Measurements from ENCODE around the gene ZNF506.
"Not testable (repeated sequence)": the region's sequence is repeated elsewhere in the genome, so short reads cannot be mapped to it uniquely, and the experiment has no call there.

The ZNF506 gene

GRCh38 chr19:19776206-19777008 lies 45.1 kb downstream of the ZNF506 start:
- FAIRE-seq (peak; percentile 55), DNase-seq (ENCODE audit: insufficient read length, low spot score) (no peak)
- no peak for TF ChIP-seq CTCF (IDR thresholded peaks at IDR 0.05; ENCODE audit: insufficient read depth, missing control alignments)

- FAIRE-seq: no peak
- no peak for TF ChIP-seq CTCF (IDR thresholded peaks at IDR 0.05; ENCODE audit: insufficient read depth, missing control alignments)
- DNase-seq (ENCODE audit: insufficient read length, low spot score): no peak
Observed at GRCh38 chr19:19775891-19776205, 45.7 kb downstream of the ZNF506 start.

GRCh38 chr19:19774354-19775033 lies 47.1 kb downstream of the ZNF506 start:
- no peak for DNase-seq (ENCODE audit: insufficient read length, low spot score)
- FAIRE-seq: no peak
- no peak for TF ChIP-seq CTCF (IDR thresholded peaks at IDR 0.05; ENCODE audit: insufficient read depth, missing control alignments)

GRCh38 chr19:19771963-19772362 lies 49.6 kb downstream of the ZNF506 start:
- not testable (repeated sequence) for FAIRE-seq; DNase-seq (ENCODE audit: insufficient read length, low spot score)

GRCh38 chr19:19769971-19770370 lies 51.6 kb downstream of the ZNF506 start:
- not testable (repeated sequence) for DNase-seq (ENCODE audit: insufficient read length, low spot score); FAIRE-seq

GRCh38 chr19:19758164-19758563 lies 63.4 kb downstream of the ZNF506 start:
- TF ChIP-seq CTCF (IDR thresholded peaks at IDR 0.05; ENCODE audit: insufficient read depth, missing control alignments): no peak
- DNase-seq (ENCODE audit: insufficient read length, low spot score): no peak
- no peak for FAIRE-seq

GRCh38 chr19:19752760-19753403 lies 68.7 kb downstream of the ZNF506 start:
- no peak for TF ChIP-seq CTCF (IDR thresholded peaks at IDR 0.05; ENCODE audit: insufficient read depth, missing control alignments)
- DNase-seq (ENCODE audit: insufficient read length, low spot score): no peak
- FAIRE-seq: no peak

GRCh38 chr19:19751846-19752245 lies 69.7 kb downstream of the ZNF506 start:
- TF ChIP-seq CTCF (IDR thresholded peaks at IDR 0.05; ENCODE audit: insufficient read depth, missing control alignments): no peak
- FAIRE-seq (no peak), DNase-seq (ENCODE audit: insufficient read length, low spot score) (no peak)
